ENCODE measurements around the gene ZBTB7C.

Gene ZBTB7C

GRCh38 chr18:48134609-48135008 lies 274.6 kb downstream of the ZBTB7C start:
- H3K4me3 ChIP-seq (ENCODE audit: low read length) = no peak overlapping the region
- DNase-seq (ENCODE audit: low read depth) = no peak
- TF ChIP-seq CTCF (conservative IDR thresholded peaks at IDR 0.05; ENCODE audit: low read length) = no peak

DNA sequence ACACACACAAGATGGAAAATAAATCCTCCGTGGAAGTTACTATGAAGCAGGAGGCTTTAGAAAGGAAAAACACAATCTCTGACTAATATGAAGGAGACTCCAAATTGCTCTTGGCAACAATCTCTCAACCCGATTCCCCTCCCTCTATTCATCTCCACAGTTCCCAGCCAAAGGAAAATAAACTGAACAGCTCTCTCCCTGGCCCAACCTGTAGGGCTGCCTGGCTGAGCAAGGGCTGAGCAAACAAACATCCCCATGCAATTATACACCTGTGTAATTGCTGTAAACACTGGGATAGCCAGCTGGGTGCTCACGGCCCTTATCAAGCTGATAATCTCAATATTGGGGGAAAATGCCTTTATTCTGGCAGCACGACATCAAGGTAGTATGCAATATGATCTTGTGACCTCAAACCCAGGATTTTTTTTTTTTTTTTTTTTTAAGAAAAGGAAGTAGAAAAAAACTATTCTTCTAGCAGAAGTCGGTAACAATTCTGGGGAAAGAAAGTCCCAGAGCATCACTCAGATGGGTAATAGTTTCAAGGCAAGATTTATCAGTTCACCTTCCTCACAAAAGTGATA lies 275.4 kb downstream of the ZBTB7C start:
- no peak for DNase-seq (ENCODE audit: low read depth)

DNA sequence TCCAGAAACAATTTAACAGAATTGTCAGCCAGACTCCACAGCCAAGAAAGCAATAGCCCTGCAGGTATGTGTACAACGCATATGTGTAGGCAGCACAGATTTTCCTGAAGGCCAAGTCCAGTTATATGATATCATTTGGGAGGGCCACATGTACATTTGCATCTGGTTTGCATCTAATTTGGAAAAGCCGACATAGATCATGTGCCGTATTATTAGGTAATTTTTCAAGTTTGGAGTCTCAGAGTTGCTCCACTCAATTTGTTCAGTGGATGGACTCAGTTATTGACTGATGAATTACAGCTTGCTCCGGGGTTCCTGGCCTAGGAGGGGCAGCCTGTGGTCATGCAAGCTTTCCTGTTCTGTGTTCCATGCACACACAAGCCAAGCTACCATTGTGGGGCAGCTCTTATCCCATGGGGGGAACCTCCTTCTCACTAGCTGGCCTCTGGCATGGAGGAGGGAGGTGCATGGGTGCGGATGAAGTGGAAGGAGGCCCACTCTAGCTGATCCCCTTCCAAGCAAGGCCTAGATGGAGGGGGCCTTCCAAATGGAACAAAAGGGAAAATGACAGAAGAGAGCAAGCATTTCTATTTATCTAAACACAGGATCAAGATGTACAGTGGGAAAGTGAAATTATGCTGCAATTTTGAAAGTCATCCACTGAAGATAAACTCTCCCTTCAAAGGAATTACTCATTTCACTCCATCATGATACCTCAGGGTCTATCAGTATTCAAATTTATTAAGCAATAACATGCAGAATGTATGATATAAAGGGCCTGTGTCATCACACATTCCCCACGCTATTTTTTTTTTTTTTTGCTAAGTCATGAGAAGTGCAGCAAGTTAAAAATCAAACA lies 276.2 kb downstream of the ZBTB7C start:
- H3K4me3 ChIP-seq (ENCODE audit: low read length) = no peak overlapping the region
- no peak for TF ChIP-seq CTCF (conservative IDR thresholded peaks at IDR 0.05; ENCODE audit: low read length)
- DNase-seq (ENCODE audit: low read depth) = no peak

More for the DNA sequence above, 275.4 kb downstream of the ZBTB7C start:
- H3K4me3 ChIP-seq (ENCODE audit: low read length) = no peak overlapping the region
- TF ChIP-seq CTCF (conservative IDR thresholded peaks at IDR 0.05; ENCODE audit: low read length) = no peak

DNA sequence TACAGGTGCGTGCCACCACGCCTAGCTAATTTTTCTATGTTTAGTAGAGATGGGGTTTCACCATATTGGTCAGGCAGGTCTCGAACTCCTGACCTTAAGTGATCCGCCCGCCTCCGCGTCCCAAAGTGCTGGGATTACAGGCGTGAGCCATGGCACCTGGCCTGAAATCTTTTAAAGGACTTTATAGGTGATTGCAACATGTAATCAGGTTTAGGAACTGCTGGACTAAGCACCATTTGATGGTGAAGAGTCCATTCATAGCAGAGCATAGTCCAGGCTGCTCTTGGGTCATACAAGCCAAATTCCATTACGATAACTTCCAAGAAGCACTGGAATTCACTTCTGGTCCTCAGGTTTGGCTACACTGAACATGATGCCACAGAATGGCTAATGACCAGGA lies 278.1 kb downstream of the ZBTB7C start:
- DNase-seq (ENCODE audit: low read depth) = no peak
- H3K4me3 ChIP-seq (ENCODE audit: low read length) = no peak overlapping the region
- TF ChIP-seq CTCF (conservative IDR thresholded peaks at IDR 0.05; ENCODE audit: low read length) = no peak

DNA sequence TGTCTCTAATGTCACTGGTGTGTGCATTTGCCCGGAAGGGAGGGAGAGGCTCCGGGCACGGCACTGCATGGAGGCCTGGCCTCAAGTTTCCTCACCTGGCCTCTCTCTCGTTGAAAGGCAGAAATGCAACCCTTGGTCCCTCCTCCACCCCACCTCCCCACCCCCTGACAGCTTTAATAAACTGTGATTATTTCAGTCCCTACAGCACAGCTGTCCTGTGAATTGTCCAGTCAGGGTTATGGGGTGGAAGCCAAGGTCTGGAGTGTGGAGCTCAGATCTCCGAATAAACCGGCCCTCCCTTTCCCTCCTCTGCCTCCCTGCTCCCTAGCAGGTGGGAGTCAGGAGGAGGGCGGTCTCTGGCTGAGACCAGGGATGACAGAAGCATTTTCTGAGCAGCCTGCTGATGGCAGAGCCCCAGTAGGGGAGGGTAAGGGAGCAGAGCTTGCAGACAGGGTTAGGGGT lies 279.5 kb downstream of the ZBTB7C start:
- H3K4me3 ChIP-seq (ENCODE audit: low read length) = no peak overlapping the region
- TF ChIP-seq CTCF (conservative IDR thresholded peaks at IDR 0.05; ENCODE audit: low read length) = no peak
- no peak for DNase-seq (ENCODE audit: low read depth)

GRCh38 chr18:48127606-48128005 lies 281.6 kb downstream of the ZBTB7C start:
- no peak overlapping the region for H3K4me3 ChIP-seq (ENCODE audit: low read length)
- no peak for DNase-seq (ENCODE audit: low read depth)
- no peak for TF ChIP-seq CTCF (conservative IDR thresholded peaks at IDR 0.05; ENCODE audit: low read length)

DNA sequence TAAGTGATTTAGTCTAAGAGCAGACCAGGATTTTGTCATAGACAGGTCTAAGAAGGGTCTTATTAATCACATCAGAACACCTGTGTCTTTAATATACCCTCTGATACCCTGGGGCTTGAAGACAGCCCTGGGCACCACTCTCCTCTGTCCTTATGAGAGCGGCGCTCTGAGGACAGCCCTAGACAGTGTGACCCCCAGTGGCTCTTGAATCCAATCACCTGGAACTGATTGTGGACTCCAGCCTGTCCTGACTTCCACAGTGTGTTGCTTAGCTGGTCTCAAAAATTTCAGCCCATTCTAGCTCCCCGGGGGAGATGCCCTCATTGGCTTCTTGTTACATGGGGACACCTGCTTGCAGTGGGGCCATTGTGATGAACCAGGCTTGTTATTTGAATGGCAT lies 282.9 kb downstream of the ZBTB7C start:
- DNase-seq (ENCODE audit: low read depth) = no peak
- no peak overlapping the region for H3K4me3 ChIP-seq (ENCODE audit: low read length)
- no peak for TF ChIP-seq CTCF (conservative IDR thresholded peaks at IDR 0.05; ENCODE audit: low read length)

Data from AG10803 (cell line).